ENCODE measurements around the gene FBXL7.

FBXL7 gene

GRCh38 chr5:15521381-15522186, 21.6 kb downstream of the FBXL7 start:
- H3K4me1 Mint-ChIP-seq: no peaks in the 10 kb centered on the region
- H3K4me3 Mint-ChIP-seq: no peak overlapping the region
- H3K27ac Mint-ChIP-seq: no peak overlapping the region
- no peaks in the 10 kb centered on the region for H3K9me3 Mint-ChIP-seq
- H3K36me3 Mint-ChIP-seq: no peaks in the 10 kb centered on the region
- no peaks in the 10 kb centered on the region for H3K27me3 Mint-ChIP-seq

DNA sequence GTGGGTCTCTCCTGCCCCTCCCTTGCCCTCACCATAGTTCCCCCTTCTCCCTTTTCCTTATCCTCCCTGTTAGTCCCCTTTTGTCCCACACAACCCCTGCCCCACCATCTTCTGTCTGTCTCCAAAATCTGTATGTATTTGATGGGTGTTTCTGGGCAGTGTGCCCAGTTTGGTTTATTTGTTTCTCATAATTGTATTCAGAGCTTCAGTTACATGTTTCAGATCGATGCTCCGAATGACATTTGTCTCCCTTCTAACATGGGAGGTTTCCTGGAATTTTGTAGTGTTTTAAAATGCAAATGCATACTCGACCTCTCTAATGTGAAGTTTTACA, 22.2 kb downstream of the FBXL7 start:
- H3K9me3 Mint-ChIP-seq: no peaks in the 10 kb centered on the region
- no peak overlapping the region for H3K4me3 Mint-ChIP-seq
- H3K4me1 Mint-ChIP-seq: no peaks in the 10 kb centered on the region
- no peaks in the 10 kb centered on the region for H3K27me3 Mint-ChIP-seq
- H3K36me3 Mint-ChIP-seq: no peaks in the 10 kb centered on the region
- H3K27ac Mint-ChIP-seq: no peak overlapping the region

- no peaks in the 10 kb centered on the region for H3K36me3 Mint-ChIP-seq
Observed at GRCh38 chr5:15524712-15525111, 24.7 kb downstream of the FBXL7 start.

GRCh38 chr5:15525703-15526275, 25.8 kb downstream of the FBXL7 start:
- Mint-ChIP-seq H3K4me3 (no peak overlapping the region), H3K9me3 (no peaks in the 10 kb centered on the region), H3K36me3 (no peaks in the 10 kb centered on the region), H3K27me3 (no peaks in the 10 kb centered on the region), H3K27ac (no peak overlapping the region), H3K4me1 (no peaks in the 10 kb centered on the region)

More at GRCh38 chr5:15524712-15525111, 24.7 kb downstream of the FBXL7 start:
- Mint-ChIP-seq H3K4me1 (no peaks in the 10 kb centered on the region), H3K4me3 (no peak overlapping the region), H3K27ac (no peak overlapping the region), H3K27me3 (no peaks in the 10 kb centered on the region), H3K9me3 (no peaks in the 10 kb centered on the region)

DNA sequence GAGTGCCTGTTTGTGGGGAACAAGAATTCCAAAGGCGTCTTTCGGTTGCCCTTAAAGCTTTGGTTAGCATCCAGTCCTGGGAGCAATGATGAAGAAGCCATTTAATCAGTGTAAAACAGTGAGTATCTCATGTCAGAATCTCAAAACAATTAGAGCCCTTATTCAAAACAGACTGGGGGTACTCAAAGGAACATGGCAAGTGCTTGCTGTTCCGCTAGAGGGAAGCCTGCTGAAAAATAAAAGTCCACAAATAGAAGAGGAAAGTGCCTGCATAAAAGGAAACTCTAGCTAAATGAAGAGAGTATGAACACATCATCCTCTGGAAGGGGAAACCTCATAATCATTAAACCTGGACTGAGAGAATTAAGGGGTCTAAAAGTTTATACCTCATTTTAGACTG, 26.4 kb downstream of the FBXL7 start:
- Mint-ChIP-seq H3K36me3 (no peaks in the 10 kb centered on the region), H3K9me3 (no peaks in the 10 kb centered on the region), H3K27me3 (no peaks in the 10 kb centered on the region)

GRCh38 chr5:15528476-15528875, 28.5 kb downstream of the FBXL7 start:
- Mint-ChIP-seq H3K36me3 (no peaks in the 10 kb centered on the region), H3K27me3 (no peaks in the 10 kb centered on the region), H3K4me3 (no peak overlapping the region), H3K9me3 (peaks cover 6% of the 10 kb centered on the region), H3K27ac (no peak overlapping the region), H3K4me1 (no peaks in the 10 kb centered on the region)

More for the DNA sequence above, 26.4 kb downstream of the FBXL7 start:
- no peak overlapping the region for H3K4me3 Mint-ChIP-seq
- H3K27ac Mint-ChIP-seq: no peak overlapping the region
- no peaks in the 10 kb centered on the region for H3K4me1 Mint-ChIP-seq

- no peak overlapping the region for H3K4me3 Mint-ChIP-seq
- no peak overlapping the region for H3K27ac Mint-ChIP-seq
- peaks cover 6% of the 10 kb centered on the region for H3K9me3 Mint-ChIP-seq
- no peaks in the 10 kb centered on the region for H3K4me1 Mint-ChIP-seq
- H3K36me3 Mint-ChIP-seq: no peaks in the 10 kb centered on the region
- H3K27me3 Mint-ChIP-seq: no peaks in the 10 kb centered on the region
Observed at GRCh38 chr5:15529013-15529412, 29.0 kb downstream of the FBXL7 start.

GRCh38 chr5:15529821-15530220, 29.8 kb downstream of the FBXL7 start:
- H3K4me1 Mint-ChIP-seq: no peaks in the 10 kb centered on the region
- H3K9me3 Mint-ChIP-seq: peaks cover 6% of the 10 kb centered on the region
- H3K4me3 Mint-ChIP-seq: no peak overlapping the region
- no peaks in the 10 kb centered on the region for H3K27me3 Mint-ChIP-seq
- H3K36me3 Mint-ChIP-seq: no peaks in the 10 kb centered on the region
- H3K27ac Mint-ChIP-seq: no peak overlapping the region

DNA sequence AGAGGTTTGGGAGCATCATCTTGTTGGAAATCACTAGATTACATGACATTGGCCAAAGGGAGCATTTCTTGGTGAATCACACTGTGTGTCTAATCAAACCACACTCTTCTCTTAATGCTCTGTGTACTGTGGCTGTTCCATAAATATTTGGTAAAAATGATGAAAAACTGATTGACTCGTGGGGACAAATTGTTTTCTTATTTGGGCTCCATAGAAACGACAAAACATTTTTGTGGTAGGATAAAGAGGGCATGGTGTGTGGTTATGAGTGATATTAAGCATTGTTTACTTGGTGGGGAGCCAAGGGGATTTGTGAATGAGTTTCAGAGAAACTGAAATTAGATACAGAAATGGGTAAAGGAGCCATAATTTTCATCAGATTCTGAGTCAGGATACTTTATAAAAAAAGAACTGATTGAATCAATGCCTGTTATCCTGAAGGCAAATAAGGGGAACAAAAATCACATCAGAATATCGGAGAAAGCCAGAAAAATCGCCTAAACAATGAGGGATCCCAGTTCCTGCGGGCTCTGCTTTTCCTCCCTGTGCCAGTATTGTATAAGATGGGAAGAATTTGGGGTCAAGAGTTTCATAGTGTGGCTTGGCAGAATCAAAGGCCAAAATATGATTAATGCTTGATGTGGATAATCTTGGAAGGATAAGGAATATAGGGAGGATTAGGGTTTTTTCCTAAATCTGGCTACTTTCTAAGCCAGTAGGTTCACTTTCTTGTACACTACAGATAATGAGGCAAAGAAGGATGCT, 33.3 kb downstream of the FBXL7 start:
- H3K9me3 Mint-ChIP-seq: peaks cover 9% of the 10 kb centered on the region
- H3K27ac Mint-ChIP-seq: no peak overlapping the region
- no peaks in the 10 kb centered on the region for H3K4me1 Mint-ChIP-seq
- no peak overlapping the region for H3K4me3 Mint-ChIP-seq
- no peaks in the 10 kb centered on the region for H3K36me3 Mint-ChIP-seq
- H3K27me3 Mint-ChIP-seq: no peaks in the 10 kb centered on the region

DNA sequence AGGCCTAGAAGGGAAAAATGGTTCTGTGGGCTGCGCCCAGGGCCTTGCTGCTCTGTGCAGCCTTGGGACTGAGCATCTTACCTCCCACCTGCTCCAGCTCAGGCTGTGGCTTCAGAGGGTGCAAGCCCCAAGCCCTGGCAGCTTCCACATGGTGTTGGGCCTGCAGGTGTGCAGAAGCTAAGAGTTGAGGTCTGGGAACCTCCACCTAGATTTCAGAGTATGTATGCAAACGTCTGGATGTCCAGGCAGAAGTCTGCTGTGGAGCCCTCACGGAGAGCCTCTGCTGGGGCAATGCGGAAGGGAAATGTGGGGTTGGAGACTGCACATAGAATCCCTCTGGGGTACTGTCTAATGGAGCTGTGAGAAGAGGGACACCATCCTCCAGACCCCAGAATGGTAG, 36.0 kb downstream of the FBXL7 start:
- Mint-ChIP-seq H3K9me3 (peaks cover 12% of the 10 kb centered on the region), H3K36me3 (no peaks in the 10 kb centered on the region), H3K4me1 (no peaks in the 10 kb centered on the region), H3K4me3 (no peak overlapping the region), H3K27ac (no peak overlapping the region), H3K27me3 (no peaks in the 10 kb centered on the region)

- peaks cover 6% of the 10 kb centered on the region for H3K9me3 Mint-ChIP-seq
- H3K36me3 Mint-ChIP-seq: no peaks in the 10 kb centered on the region
- no peak overlapping the region for H3K4me3 Mint-ChIP-seq
- H3K27ac Mint-ChIP-seq: no peak overlapping the region
- H3K27me3 Mint-ChIP-seq: no peaks in the 10 kb centered on the region
- no peaks in the 10 kb centered on the region for H3K4me1 Mint-ChIP-seq
Observed at GRCh38 chr5:15538516-15538915, 38.5 kb downstream of the FBXL7 start.

DNA sequence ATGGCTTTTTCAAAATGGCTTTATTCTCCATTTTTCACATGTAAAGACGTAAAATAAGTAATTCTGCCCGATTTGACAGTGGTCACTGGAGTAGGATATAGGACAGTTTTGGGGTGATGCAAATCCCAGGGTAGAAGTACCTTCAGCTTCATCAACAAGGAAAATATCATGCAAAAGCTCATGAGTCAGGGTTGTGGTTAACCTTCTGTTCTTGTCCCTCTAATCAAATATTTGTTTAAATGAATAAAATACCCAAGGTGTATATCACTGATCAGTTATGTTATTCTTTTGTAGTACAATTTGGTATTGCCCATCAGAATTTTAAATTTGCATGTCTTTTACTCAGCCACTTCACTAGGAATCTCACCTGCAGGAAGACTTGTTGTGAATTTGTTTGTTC, 40.0 kb downstream of the FBXL7 start:
- H3K36me3 Mint-ChIP-seq: no peaks in the 10 kb centered on the region
- H3K27ac Mint-ChIP-seq: no peak overlapping the region
- no peaks in the 10 kb centered on the region for H3K27me3 Mint-ChIP-seq
- H3K4me3 Mint-ChIP-seq: no peak overlapping the region
- peaks cover 6% of the 10 kb centered on the region for H3K9me3 Mint-ChIP-seq
- H3K4me1 Mint-ChIP-seq: no peaks in the 10 kb centered on the region

GRCh38 chr5:15544039-15544438, 44.1 kb downstream of the FBXL7 start:
- peaks cover 1% of the 10 kb centered on the region for H3K27me3 Mint-ChIP-seq
- no peaks in the 10 kb centered on the region for H3K9me3 Mint-ChIP-seq
- no peaks in the 10 kb centered on the region for H3K4me1 Mint-ChIP-seq
- no peak overlapping the region for H3K4me3 Mint-ChIP-seq
- no peaks in the 10 kb centered on the region for H3K36me3 Mint-ChIP-seq
- no peak overlapping the region for H3K27ac Mint-ChIP-seq

GRCh38 chr5:15545082-15545481, 45.1 kb downstream of the FBXL7 start:
- Mint-ChIP-seq H3K36me3 (no peaks in the 10 kb centered on the region), H3K4me3 (no peak overlapping the region), H3K27me3 (peaks cover 1% of the 10 kb centered on the region), H3K9me3 (no peaks in the 10 kb centered on the region), H3K27ac (no peak overlapping the region), H3K4me1 (no peaks in the 10 kb centered on the region)

- Mint-ChIP-seq H3K36me3 (no peaks in the 10 kb centered on the region), H3K27ac (no peak overlapping the region), H3K4me3 (no peak overlapping the region), H3K9me3 (no peaks in the 10 kb centered on the region), H3K4me1 (no peaks in the 10 kb centered on the region), H3K27me3 (peaks cover 1% of the 10 kb centered on the region)
Observed at GRCh38 chr5:15547261-15547839, 47.4 kb downstream of the FBXL7 start.

GRCh38 chr5:15549961-15550360, 50.0 kb downstream of the FBXL7 start:
- Mint-ChIP-seq H3K9me3 (no peaks in the 10 kb centered on the region), H3K27me3 (peaks cover 1% of the 10 kb centered on the region), H3K4me1 (no peaks in the 10 kb centered on the region), H3K36me3 (no peaks in the 10 kb centered on the region), H3K27ac (no peak overlapping the region), H3K4me3 (no peak overlapping the region)
